Natural killer cell (primary cell): ENCODE measurements around the gene ISG20L2. TPM values are rescaled to one million over a fixed set of nuclear protein-coding genes. Genes with fewer than 3 reads are reported as not detected.

Experiments
- ATAC-seq, 3 donors: fragments of 150-1000 bp in 2 of 3; fragments of 200-7000 bp in 1 of 3; cut with Tn5 transposase; 1 replicate in 1 of 3; 2 replicates in 2 of 3; pipeline ENCODE4 v1.10.0; 2021; ENCODE audit warnings: mild to moderate bottlenecking in 2 of 3, moderate library complexity in 2 of 3
- DNase-seq, 2 donors: peaks; one replicate each; pipeline versions ENCODE4 v3.0.0 to v3.0.0-alpha.2; 2013 to 2021; ENCODE audit warnings: mixed read lengths in 1 of 2
- H3K27ac ChIP-seq: one replicate; pipeline ENCODE4 v1.5.1; 2013; ENCODE audit warnings: mild to moderate bottlenecking, low read length
- H3K27me3 ChIP-seq: one replicate; pipeline ENCODE4 v1.6.1; 2013; ENCODE audit warnings: low read length; ENCODE audit not compliant: control insufficient read depth, insufficient read depth
- H3K36me3 ChIP-seq: one replicate; pipeline ENCODE4 v1.6.1; 2013; ENCODE audit warnings: low read length; ENCODE audit not compliant: control insufficient read depth, insufficient read depth
- H3K4me1 ChIP-seq: one replicate; pipeline ENCODE4 v1.6.1; 2013; ENCODE audit warnings: low read length; ENCODE audit not compliant: control insufficient read depth, insufficient read depth
- H3K4me3 ChIP-seq: one replicate; pipeline ENCODE4 v1.5.1; 2013; ENCODE audit warnings: low read length
- H3K9me3 ChIP-seq: one replicate; pipeline ENCODE4 v1.6.1; 2013; ENCODE audit warnings: low read length; ENCODE audit not compliant: control insufficient read depth, insufficient read depth
- H3K27ac Mint-ChIP-seq, 2 donors: one replicate each; pipeline ENCODE4 v1.8.0; 2022; ENCODE audit warnings: mild to moderate bottlenecking in 2 of 2, mixed read lengths in 2 of 2, moderate library complexity in 1 of 2
- H3K27me3 Mint-ChIP-seq, 2 donors: one replicate each; pipeline ENCODE4 v1.8.0; 2022; ENCODE audit warnings: low read depth in 2 of 2, mixed read lengths in 2 of 2
- H3K36me3 Mint-ChIP-seq: one replicate; pipeline ENCODE4 v1.8.0; 2022; ENCODE audit warnings: mixed read lengths
- H3K4me1 Mint-ChIP-seq, 2 donors: one replicate each; pipeline ENCODE4 v1.8.0; 2022; ENCODE audit warnings: mixed read lengths in 2 of 2
- H3K4me3 Mint-ChIP-seq: one replicate; pipeline ENCODE4 v1.8.0; 2022; ENCODE audit warnings: mild to moderate bottlenecking, moderate library complexity, mixed read lengths
- H3K9me3 Mint-ChIP-seq, 2 donors: one replicate each; pipeline ENCODE4 v1.8.0; 2022; ENCODE audit warnings: mixed read lengths in 2 of 2
- CTCF ChIP-seq: fragments of 200-600 bp; IDR thresholded peaks from one replicate; pipeline ENCODE4 v1.8.0; 2022; ENCODE audit warnings: antibody characterized with exemption
- WGBS: methylation state at CpG from one replicate; pipeline ENCODE4 v1.1.7; 2013; ENCODE audit warnings: missing lambda C conversion rate; ENCODE audit not compliant: insufficient coverage; 5-methylcytosine and 5-hydroxymethylcytosine counted together
- intact Hi-C: fragments of 100-400 bp; cut with micrococcal nuclease; formaldehyde crosslinking; loops from one replicate; pipeline ENCODE4 v1.14.2; 2022
- total RNA-seq, 4 donors: library from RNA; stranded (reverse); fragments of 120-200 nt in 1 of 4; gene quantifications; one replicate each; pipeline versions ENCODE4 v1.2.3 to v1.2.4, GENCODE V29; 2013 to 2022

Gene ISG20L2
- total RNA-seq, 3 donors from 2014 or later (not counting 1 experiment from before 2014, with no cell fraction given) = 60.3 to 71.9 (median 68.7) TPM

- peaks cover 50% of the 10 kb centered on the region for H3K27me3 ChIP-seq
- intact Hi-C loops = loop anchor here (2.0 kb wide), 1 partner anchor 14 kb away; no protein-coding TSS in a partner anchor
- Mint-ChIP-seq H3K4me3 (no peak overlapping the region), H3K4me1 (peaks cover 7 to 21% of the 10 kb centered on the region in 2 donors), H3K27me3 (peaks cover 47 to 49% of the 10 kb centered on the region in 2 donors), H3K9me3 (no peaks in the 10 kb centered on the region), H3K36me3 (no peaks in the 10 kb centered on the region), H3K27ac (no peak overlapping the region)
- TF ChIP-seq CTCF = no peak
- H3K4me1 ChIP-seq = peaks cover 7% of the 10 kb centered on the region
- no peak overlapping the region for H3K4me3 ChIP-seq
- DNase-seq (peak in 1 of 2 donors; percentile 51), ATAC-seq (no peak)
- WGBS = 39% methylated on average over 16 of the region's 16 CpGs
- no peaks in the 10 kb centered on the region for H3K9me3 ChIP-seq
- H3K27ac ChIP-seq = no peak overlapping the region
- H3K36me3 ChIP-seq = no peaks in the 10 kb centered on the region
Measured at GRCh38 chr1:156692925-156693847, 35.4 kb downstream of the ISG20L2 start.

GRCh38 chr1:156692441-156692924, 36.1 kb downstream of the ISG20L2 start:
- no peaks in the 10 kb centered on the region for H3K9me3 Mint-ChIP-seq
- H3K27ac Mint-ChIP-seq = no peak overlapping the region
- H3K36me3 Mint-ChIP-seq = no peaks in the 10 kb centered on the region
- no peak for ATAC-seq
- Histone ChIP-seq H3K27ac (no peak overlapping the region), H3K27me3 (peaks cover 50% of the 10 kb centered on the region), H3K4me1 (peaks cover 7% of the 10 kb centered on the region), H3K9me3 (no peaks in the 10 kb centered on the region), H3K36me3 (no peaks in the 10 kb centered on the region), H3K4me3 (no peak overlapping the region)
- no peak overlapping the region for H3K4me3 Mint-ChIP-seq
- intact Hi-C loops = loop anchor here (2.0 kb wide), 1 partner anchor 14 kb away; no protein-coding TSS in a partner anchor
- H3K4me1 Mint-ChIP-seq = peaks cover 7 to 21% of the 10 kb centered on the region in 2 donors
- WGBS = 9% methylated on average over 13 of the region's 13 CpGs
- TF ChIP-seq CTCF = no peak
- DNase-seq = no peak
- peaks cover 45 to 50% of the 10 kb centered on the region in 2 donors for H3K27me3 Mint-ChIP-seq

- peaks cover 39 to 47% of the 10 kb centered on the region in 2 donors for H3K27me3 Mint-ChIP-seq
- Histone ChIP-seq H3K4me1 (peaks cover 7% of the 10 kb centered on the region), H3K27me3 (peaks cover 50% of the 10 kb centered on the region), H3K9me3 (no peaks in the 10 kb centered on the region), H3K27ac (no peak overlapping the region), H3K36me3 (no peaks in the 10 kb centered on the region), H3K4me3 (no peak overlapping the region)
- no peaks in the 10 kb centered on the region for H3K9me3 Mint-ChIP-seq
- H3K27ac Mint-ChIP-seq = no peak overlapping the region
- 15% methylated on average over 20 of the region's 20 CpGs for WGBS
- H3K36me3 Mint-ChIP-seq = no peaks in the 10 kb centered on the region
- intact Hi-C loops = loop anchor here (2.0 kb wide), 1 partner anchor 15 kb away; no protein-coding TSS in a partner anchor
- no peak for TF ChIP-seq CTCF
- DNase-seq (no peak), ATAC-seq (no peak)
- peaks cover 7 to 21% of the 10 kb centered on the region in 2 donors for H3K4me1 Mint-ChIP-seq
- H3K4me3 Mint-ChIP-seq = no peak overlapping the region
Measured at GRCh38 chr1:156691665-156692440, 36.7 kb downstream of the ISG20L2 start.
